ENCODE results near the gene RITA1.

The RITA1 gene

DNA sequence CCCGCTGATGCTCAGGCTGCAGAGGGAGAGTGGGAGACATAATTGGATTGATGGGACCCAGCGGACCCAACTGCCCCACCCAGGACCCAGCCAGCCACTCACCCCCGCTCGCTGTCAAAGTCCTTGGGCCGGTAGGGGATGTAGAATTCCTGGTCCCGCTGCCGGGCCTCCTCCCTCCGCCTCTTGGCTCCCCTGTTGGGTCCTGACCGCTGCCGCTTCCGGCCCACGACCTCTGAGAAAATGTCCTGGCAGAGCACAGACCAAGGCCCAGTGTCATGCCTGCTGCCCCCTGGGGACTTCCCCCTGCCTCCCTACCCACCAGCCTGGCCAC is 22.5 kb upstream of the RITA1 start:
- no peaks in the 10 kb centered on the region for H3K27me3 ChIP-seq (replicated peaks; ENCODE audit: control insufficient read depth, insufficient read depth, low read length)
- H3K4me3 ChIP-seq (replicated peaks; ENCODE audit: low read depth, low read length) = no peak overlapping the region
- H3K36me3 ChIP-seq (ENCODE audit: control insufficient read depth, insufficient read depth, low read length) = peaks cover 58% of the 10 kb centered on the region
- TF ChIP-seq, protein P1, sequence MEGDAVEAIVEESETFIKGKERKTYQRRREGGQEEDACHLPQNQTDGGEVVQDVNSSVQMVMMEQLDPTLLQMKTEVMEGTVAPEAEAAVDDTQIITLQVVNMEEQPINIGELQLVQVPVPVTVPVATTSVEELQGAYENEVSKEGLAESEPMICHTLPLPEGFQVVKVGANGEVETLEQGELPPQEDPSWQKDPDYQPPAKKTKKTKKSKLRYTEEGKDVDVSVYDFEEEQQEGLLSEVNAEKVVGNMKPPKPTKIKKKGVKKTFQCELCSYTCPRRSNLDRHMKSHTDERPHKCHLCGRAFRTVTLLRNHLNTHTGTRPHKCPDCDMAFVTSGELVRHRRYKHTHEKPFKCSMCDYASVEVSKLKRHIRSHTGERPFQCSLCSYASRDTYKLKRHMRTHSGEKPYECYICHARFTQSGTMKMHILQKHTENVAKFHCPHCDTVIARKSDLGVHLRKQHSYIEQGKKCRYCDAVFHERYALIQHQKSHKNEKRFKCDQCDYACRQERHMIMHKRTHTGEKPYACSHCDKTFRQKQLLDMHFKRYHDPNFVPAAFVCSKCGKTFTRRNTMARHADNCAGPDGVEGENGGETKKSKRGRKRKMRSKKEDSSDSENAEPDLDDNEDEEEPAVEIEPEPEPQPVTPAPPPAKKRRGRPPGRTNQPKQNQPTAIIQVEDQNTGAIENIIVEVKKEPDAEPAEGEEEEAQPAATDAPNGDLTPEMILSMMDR (IDR thresholded peaks at IDR 0.05; ENCODE audit: insufficient read depth, low read length, poor library complexity, severe bottlenecking) = no peak
- DNase-seq (ENCODE audit: extremely low read depth, insufficient read length) = no peak

- TF ChIP-seq, protein P1 (IDR thresholded peaks at IDR 0.05; ENCODE audit: insufficient read depth, low read length, poor library complexity, severe bottlenecking) = no peak
- H3K36me3 ChIP-seq (ENCODE audit: control insufficient read depth, insufficient read depth, low read length) = peaks cover 58% of the 10 kb centered on the region
These were observed 21.5 kb upstream of the RITA1 start for GRCh38 chr12:113164014-113164413.

GRCh38 chr12:113165521-113166450 is 19.7 kb upstream of the RITA1 start:
- TF ChIP-seq, protein P1 (IDR thresholded peaks at IDR 0.05; ENCODE audit: insufficient read depth, low read length, poor library complexity, severe bottlenecking) = no peak
- no peak for DNase-seq (ENCODE audit: extremely low read depth, insufficient read length)
- Histone ChIP-seq H3K4me3 (replicated peaks; ENCODE audit: low read depth, low read length) (no peak overlapping the region), H3K27me3 (replicated peaks; ENCODE audit: control insufficient read depth, insufficient read depth, low read length) (no peaks in the 10 kb centered on the region), H3K36me3 (ENCODE audit: control insufficient read depth, insufficient read depth, low read length) (peaks cover 52% of the 10 kb centered on the region)

More at GRCh38 chr12:113164014-113164413, 21.5 kb upstream of the RITA1 start:
- Histone ChIP-seq H3K27me3 (replicated peaks; ENCODE audit: control insufficient read depth, insufficient read depth, low read length) (no peaks in the 10 kb centered on the region), H3K4me3 (replicated peaks; ENCODE audit: low read depth, low read length) (no peak overlapping the region)
- no peak for DNase-seq (ENCODE audit: extremely low read depth, insufficient read length)

- Histone ChIP-seq H3K27me3 (replicated peaks; ENCODE audit: control insufficient read depth, insufficient read depth, low read length) (no peaks in the 10 kb centered on the region), H3K4me3 (replicated peaks; ENCODE audit: low read depth, low read length) (no peak overlapping the region), H3K36me3 (ENCODE audit: control insufficient read depth, insufficient read depth, low read length) (peaks cover 57% of the 10 kb centered on the region)
- DNase-seq (ENCODE audit: extremely low read depth, insufficient read length) = no peak
- TF ChIP-seq, protein P1 (IDR thresholded peaks at IDR 0.05; ENCODE audit: insufficient read depth, low read length, poor library complexity, severe bottlenecking) = no peak
These were observed 17.7 kb upstream of the RITA1 start for GRCh38 chr12:113167868-113168267.

DNA sequence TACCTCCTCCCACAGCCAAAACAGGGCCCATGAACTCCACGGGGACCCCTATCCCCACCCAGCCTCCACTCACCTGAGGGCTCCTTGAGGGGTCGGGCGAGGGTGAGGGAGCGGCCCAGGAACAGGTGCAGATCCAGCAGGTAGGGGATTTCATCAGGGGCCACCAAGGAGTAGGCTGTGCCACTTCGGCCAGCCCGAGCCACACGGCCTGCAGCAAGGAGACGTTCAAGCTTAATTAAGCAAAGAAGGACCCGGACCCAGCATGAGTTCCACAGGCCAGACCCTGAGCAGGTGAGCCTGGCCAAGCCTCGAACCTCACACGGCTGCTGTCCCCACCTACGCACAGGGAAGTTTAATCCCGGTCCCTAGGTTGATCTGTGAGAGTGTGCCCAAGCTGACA is 15.8 kb upstream of the RITA1 start:
- no peaks in the 10 kb centered on the region for H3K27me3 ChIP-seq (replicated peaks; ENCODE audit: control insufficient read depth, insufficient read depth, low read length)
- TF ChIP-seq, protein P1 (IDR thresholded peaks at IDR 0.05; ENCODE audit: insufficient read depth, low read length, poor library complexity, severe bottlenecking) = no peak
- H3K4me3 ChIP-seq (replicated peaks; ENCODE audit: low read depth, low read length) = no peak overlapping the region
- DNase-seq (ENCODE audit: extremely low read depth, insufficient read length) = no peak
- peaks cover 54% of the 10 kb centered on the region for H3K36me3 ChIP-seq (ENCODE audit: control insufficient read depth, insufficient read depth, low read length)

Data from GM06990 (cell line).